Skeletal muscle cell (primary cell): ENCODE results near the gene OPRM1.
"Not testable (repeated sequence)": the region's sequence is repeated elsewhere in the genome, so short reads cannot be mapped to it uniquely, and the experiment has no call there.

Source experiments
- DNase-seq: peaks from one replicate; pipeline ENCODE4 v3.0.0-alpha.2; 2010; ENCODE audit warnings: low read depth
- H3K4me3 ChIP-seq: 2 replicates; pipeline ENCODE4 v1.5.1; 2011; ENCODE audit warnings: low read depth, mild to moderate bottlenecking, control low read depth, low read length, moderate library complexity

OPRM1 gene

GRCh38 chr6:154134471-154135147, 95.6 kb downstream of the OPRM1 start:
- no peak for DNase-seq
- no peak overlapping the region for H3K4me3 ChIP-seq

GRCh38 chr6:154138793-154139192, 99.8 kb downstream of the OPRM1 start:
- no peak overlapping the region for H3K4me3 ChIP-seq
- no peak for DNase-seq

- no peak for DNase-seq
- no peak overlapping the region for H3K4me3 ChIP-seq
These were observed 100.9 kb downstream of the OPRM1 start for GRCh38 chr6:154139892-154140291.

- DNase-seq, result no peak
- H3K4me3 ChIP-seq, result no peak overlapping the region
These were observed 101.7 kb downstream of the OPRM1 start for GRCh38 chr6:154140743-154141142.

- no peak overlapping the region for H3K4me3 ChIP-seq
- DNase-seq, result no peak
These were observed 104.7 kb downstream of the OPRM1 start for GRCh38 chr6:154143753-154144152.

GRCh38 chr6:154154389-154154967, 115.4 kb downstream of the OPRM1 start:
- H3K4me3 ChIP-seq, result no peak overlapping the region
- DNase-seq, result peak; percentile 24

GRCh38 chr6:154156135-154156896, 117.3 kb downstream of the OPRM1 start:
- H3K4me3 ChIP-seq, result no peak overlapping the region

GRCh38 chr6:154157082-154157481, 118.0 kb downstream of the OPRM1 start:
- DNase-seq, result no peak
- no peak overlapping the region for H3K4me3 ChIP-seq

More at GRCh38 chr6:154156135-154156896, 117.3 kb downstream of the OPRM1 start:
- no peak for DNase-seq

- no peak for DNase-seq
- no peak overlapping the region for H3K4me3 ChIP-seq
These were observed 118.7 kb downstream of the OPRM1 start for GRCh38 chr6:154157706-154158105.

GRCh38 chr6:154159126-154159525, 120.1 kb downstream of the OPRM1 start:
- DNase-seq, result no peak
- H3K4me3 ChIP-seq, result no peak overlapping the region

GRCh38 chr6:154161689-154162088, 122.6 kb downstream of the OPRM1 start:
- H3K4me3 ChIP-seq, result no peak overlapping the region
- DNase-seq, result no peak

- DNase-seq, result peak; percentile 67
- no peak overlapping the region for H3K4me3 ChIP-seq
These were observed 125.4 kb downstream of the OPRM1 start for GRCh38 chr6:154164397-154164796.

GRCh38 chr6:154165478-154165877, 126.4 kb downstream of the OPRM1 start:
- no peak for DNase-seq
- H3K4me3 ChIP-seq, result no peak overlapping the region

GRCh38 chr6:154166140-154166539, 127.1 kb downstream of the OPRM1 start:
- no peak for DNase-seq

GRCh38 chr6:154167126-154167525, 128.1 kb downstream of the OPRM1 start:
- no peak for DNase-seq
- H3K4me3 ChIP-seq, result no peak overlapping the region

More at GRCh38 chr6:154166140-154166539, 127.1 kb downstream of the OPRM1 start:
- H3K4me3 ChIP-seq, result no peak overlapping the region

GRCh38 chr6:154169193-154169847, 130.3 kb downstream of the OPRM1 start:
- DNase-seq, result no peak
- H3K4me3 ChIP-seq, result no peak overlapping the region

- H3K4me3 ChIP-seq, result no peak overlapping the region
These were observed 131.1 kb downstream of the OPRM1 start for GRCh38 chr6:154170106-154170505.

GRCh38 chr6:154172393-154172792, 133.4 kb downstream of the OPRM1 start:
- DNase-seq, result not testable (repeated sequence)

More at GRCh38 chr6:154170106-154170505, 131.1 kb downstream of the OPRM1 start:
- no peak for DNase-seq

GRCh38 chr6:154179434-154179833, 140.4 kb downstream of the OPRM1 start:
- DNase-seq, result no peak
- H3K4me3 ChIP-seq, result no peak overlapping the region

More at GRCh38 chr6:154172393-154172792, 133.4 kb downstream of the OPRM1 start:
- not testable (repeated sequence) for H3K4me3 ChIP-seq

- H3K4me3 ChIP-seq, result no peak overlapping the region
- no peak for DNase-seq
These were observed 148.2 kb downstream of the OPRM1 start for GRCh38 chr6:154187203-154187602.
